SK-N-SH (cell line): Measurements from ENCODE around the gene SLC22A4. TPM values are rescaled to one million over a fixed set of nuclear protein-coding genes. Genes with fewer than 3 reads are reported as not detected.

Source experiments
- CTCF ChIA-PET: fragments of 300-600, 350-600 bp; formaldehyde crosslinking; extraction: SDS; loops from one replicate; lab custom pipeline; 2021; lab: Yijun Ruan, JAX
- POLR2A ChIA-PET: fragments of 350-600 bp; sonication (Branson Sonifier 250); formaldehyde crosslinking; extraction: SDS; loops from one replicate; lab custom pipeline; 2020; ENCODE audit warnings: antibody characterized with exemption, inconsistent platforms; lab: Yijun Ruan, JAX
- DNase-seq: peaks from one replicate; pipeline ENCODE4 v3.0.0; 2012
- H2AFZ ChIP-seq: fragments of 200-600 bp; sonication (generic); 2 replicates; pipeline ENCODE4 v1.8.1; 2016; ENCODE audit warnings: antibody characterized with exemption, mild to moderate bottlenecking, low read depth
- H3F3A ChIP-seq: fragments of 200-600 bp; sonication (generic); replicated peaks from 2 replicates; pipeline ENCODE3; 2016; ENCODE audit warnings: antibody characterized with exemption, mild to moderate bottlenecking; ENCODE audit not compliant: insufficient read depth
- H3K27ac ChIP-seq, 2 experiments: fragments of 200-500 bp in 1 of 2; fragments of 200-600 bp in 1 of 2; sonication (Bioruptor generic) in 1 of 2; sonication (generic), shearing (Covaris generic) in 1 of 2; 2 replicates each; pipeline versions ENCODE4 v1.5.1 to v1.6.1; 2014 to 2016; ENCODE audit warnings: low read depth in 2 of 2, inconsistent platforms in 1 of 2, low read length in 1 of 2, mild to moderate bottlenecking in 1 of 2, mixed read lengths in 1 of 2
- H3K27me3 ChIP-seq: fragments of 200-600 bp; sonication (generic), shearing (Covaris generic); 2 replicates; pipeline ENCODE4 v1.6.1; 2016; ENCODE audit warnings: mixed run types; ENCODE audit not compliant: insufficient read depth
- H3K36me3 ChIP-seq, 2 experiments: fragments of 200-500 bp in 1 of 2; fragments of 200-600 bp in 1 of 2; sonication (Bioruptor generic) in 1 of 2; sonication (generic) in 1 of 2; replicated peaks in 1 of 2; 2 replicates each; pipeline versions ENCODE3 to v1.5.1; 2014 to 2016; ENCODE audit warnings: low read length in 1 of 2, mild to moderate bottlenecking in 1 of 2; ENCODE audit not compliant: insufficient read depth in 2 of 2, control insufficient read depth in 1 of 2
- H3K4me1 ChIP-seq, 2 experiments: fragments of 200-500 bp in 1 of 2; fragments of 200-600 bp in 1 of 2; sonication (Bioruptor generic) in 1 of 2; sonication (generic), shearing (Covaris generic) in 1 of 2; 2 replicates each; pipeline versions ENCODE4 v1.5.1 to v1.6.1; 2014 to 2016; ENCODE audit warnings: low read depth in 1 of 2, low read length in 1 of 2, mixed run types in 1 of 2; ENCODE audit not compliant: insufficient read depth in 2 of 2, control insufficient read depth in 1 of 2
- H3K4me2 ChIP-seq: fragments of 200-600 bp; sonication (generic), shearing (Covaris generic); 2 replicates; pipeline ENCODE4 v1.6.1; 2017; ENCODE audit warnings: mixed run types
- H3K4me3 ChIP-seq, 2 experiments: fragments of 200-500 bp in 1 of 2; fragments of 200-600 bp in 1 of 2; sonication (Bioruptor generic) in 1 of 2; sonication (generic), shearing (Covaris generic) in 1 of 2; 2 replicates each; pipeline versions ENCODE4 v1.5.1 to v1.8.1; 2014 to 2016; ENCODE audit warnings: low read depth in 2 of 2, inconsistent platforms in 1 of 2, low read length in 1 of 2, mild to moderate bottlenecking in 1 of 2, mixed read lengths in 1 of 2, moderate library complexity in 1 of 2
- H3K79me2 ChIP-seq: fragments of 200-600 bp; sonication (generic); 2 replicates; pipeline ENCODE4 v1.8.1; 2017; ENCODE audit warnings: mild to moderate bottlenecking; ENCODE audit not compliant: insufficient read depth
- H3K9ac ChIP-seq: fragments of 200-600 bp; sonication (generic); 2 replicates; pipeline ENCODE4 v1.6.1; 2017; ENCODE audit warnings: mixed run types
- H3K9me2 ChIP-seq: fragments of 200-600 bp; sonication (generic); 2 replicates; pipeline ENCODE4 v1.6.1; 2017; ENCODE audit warnings: mixed run types
- H3K9me3 ChIP-seq: fragments of 200-600 bp; sonication (generic); 2 replicates; pipeline ENCODE4 v1.6.1; 2017; ENCODE audit warnings: mixed run types, mild to moderate bottlenecking, moderate library complexity
- H4K20me1 ChIP-seq: fragments of 200-600 bp; sonication (generic); 2 replicates; pipeline ENCODE4 v1.6.1; 2017; ENCODE audit warnings: mild to moderate bottlenecking, mixed run types; ENCODE audit not compliant: insufficient read depth
- CHD2 ChIP-seq: fragments of 150-350 bp; IDR thresholded peaks from 2 replicates; pipeline ENCODE4 v1.6.1; 2018; ENCODE audit warnings: low read length; ENCODE audit not compliant: partially characterized antibody
- ELF1 ChIP-seq: IDR thresholded peaks from 2 replicates; pipeline ENCODE4 v1.4.0; 2012
- EP300 ChIP-seq, 2 experiments: IDR thresholded peaks; 2 replicates each; pipeline versions ENCODE4 v1.4.0 to v1.6.1; 2012; ENCODE audit warnings: borderline replicate concordance in 1 of 2, low read depth in 1 of 2, low read length in 1 of 2
- FOSL2 ChIP-seq: IDR thresholded peaks from 2 replicates; pipeline ENCODE4 v1.4.0; 2012; ENCODE audit warnings: low read depth, mild to moderate bottlenecking, moderate library complexity, borderline replicate concordance
- FOXJ3 ChIP-seq: sonication (generic); formaldehyde crosslinking; IDR thresholded peaks from 2 replicates; pipeline ENCODE4 v1.5.1; 2020; ENCODE audit warnings: mild to moderate bottlenecking, missing genetic modification reagents
- FOXM1 ChIP-seq: IDR thresholded peaks from 2 replicates; pipeline ENCODE4 v1.4.0; 2012; ENCODE audit warnings: low read depth, mild to moderate bottlenecking
- GATA2 ChIP-seq: sonication (generic); formaldehyde crosslinking; IDR thresholded peaks from 2 replicates; pipeline ENCODE4 v1.5.0; 2020; ENCODE audit warnings: mild to moderate bottlenecking, missing genetic modification reagents
- JUND ChIP-seq: IDR thresholded peaks from 2 replicates; pipeline ENCODE4 v1.4.0; 2012
- MXI1 ChIP-seq: IDR thresholded peaks from 2 replicates; pipeline ENCODE4 v1.6.1; 2012; ENCODE audit warnings: mild to moderate bottlenecking, low read depth, low read length, improper control_type of control experiment
- NFIC ChIP-seq: IDR thresholded peaks from 2 replicates; pipeline ENCODE4 v1.4.0; 2012; ENCODE audit warnings: borderline replicate concordance
- POLR2AphosphoS5 ChIP-seq: IDR thresholded peaks from 2 replicates; pipeline ENCODE4 v1.6.1; 2012; ENCODE audit warnings: low read depth, low read length
- RCOR1 ChIP-seq: fragments of 150-350 bp; IDR thresholded peaks from 2 replicates; pipeline ENCODE4 v1.6.1; 2017; ENCODE audit warnings: antibody characterized with exemption, low read length
- RXRA ChIP-seq: IDR thresholded peaks from 2 replicates; pipeline ENCODE4 v1.4.0; 2012; ENCODE audit warnings: low read depth, mild to moderate bottlenecking, borderline replicate concordance
- SIN3A ChIP-seq: IDR thresholded peaks from 2 replicates; pipeline ENCODE4 v1.6.1; 2012; ENCODE audit warnings: low read depth, mild to moderate bottlenecking, low read length, moderate library complexity, borderline replicate concordance
- SMC3 ChIP-seq: IDR thresholded peaks from 2 replicates; pipeline ENCODE4 v1.6.1; 2012; ENCODE audit warnings: low read depth, low read length, improper control_type of control experiment
- TAF1 ChIP-seq: IDR thresholded peaks from 2 replicates; pipeline ENCODE4 v1.6.1; 2012; ENCODE audit warnings: low read depth, mild to moderate bottlenecking, low read length, moderate library complexity, borderline replicate concordance
- TCF12 ChIP-seq: IDR thresholded peaks from 2 replicates; pipeline ENCODE4 v1.4.0; 2012
- TEAD4 ChIP-seq: IDR thresholded peaks from 2 replicates; pipeline ENCODE4 v1.4.0; 2012; ENCODE audit warnings: mild to moderate bottlenecking, borderline replicate concordance; ENCODE audit not compliant: insufficient read depth
- USF2 ChIP-seq: fragments of 150-350 bp; IDR thresholded peaks from 2 replicates; pipeline ENCODE4 v1.6.1; 2017; ENCODE audit warnings: antibody characterized with exemption, low read length, low read depth, borderline replicate concordance
- YY1 ChIP-seq: IDR thresholded peaks from 2 replicates; pipeline ENCODE4 v1.4.0; 2012; ENCODE audit warnings: low read depth, mild to moderate bottlenecking
- WGBS: methylation state at CpG from one replicate; pipeline ENCODE4 v1.1.6; 2017; ENCODE audit warnings: low lambda C conversion rate; 5-methylcytosine and 5-hydroxymethylcytosine counted together
- polyA plus RNA-seq, 3 experiments: library from polyadenylated mRNA; depleted of rRNA; stranded (reverse); fragments of >200 nt; gene quantifications; 2 replicates each; pipeline ENCODE4 v1.2.3, GENCODE V29; 2012
- TF ChIP-seq, protein P1 (sequence below): fragments of 200-600 bp; sonication (generic); IDR thresholded peaks from 2 replicates; pipeline ENCODE4 v1.6.1; 2017; ENCODE audit warnings: antibody characterized with exemption, mild to moderate bottlenecking, moderate library complexity
- TF ChIP-seq, protein P2 (sequence below): IDR thresholded peaks from 2 replicates; pipeline ENCODE4 v1.4.0; 2012; ENCODE audit warnings: low read depth
- TF ChIP-seq, protein P3 (sequence below): fragments of 150-350 bp; IDR thresholded peaks from 2 replicates; pipeline ENCODE4 v1.6.1; 2016; ENCODE audit warnings: mild to moderate bottlenecking, low read depth, low read length

SLC22A4 gene
- polyA plus RNA-seq, 1 of the 3 experiments (the other 2 are of a cell fraction) = 3.3 TPM

GRCh38 chr5:132267931-132268768 is 26.0 kb upstream of the SLC22A4 start (continued):
- TF ChIP-seq USF2 (no peak), JUND (no peak), YY1 (no peak), TCF12 (no peak), FOXM1 (no peak), ELF1 (no peak)
- TF ChIP-seq, protein P1, sequence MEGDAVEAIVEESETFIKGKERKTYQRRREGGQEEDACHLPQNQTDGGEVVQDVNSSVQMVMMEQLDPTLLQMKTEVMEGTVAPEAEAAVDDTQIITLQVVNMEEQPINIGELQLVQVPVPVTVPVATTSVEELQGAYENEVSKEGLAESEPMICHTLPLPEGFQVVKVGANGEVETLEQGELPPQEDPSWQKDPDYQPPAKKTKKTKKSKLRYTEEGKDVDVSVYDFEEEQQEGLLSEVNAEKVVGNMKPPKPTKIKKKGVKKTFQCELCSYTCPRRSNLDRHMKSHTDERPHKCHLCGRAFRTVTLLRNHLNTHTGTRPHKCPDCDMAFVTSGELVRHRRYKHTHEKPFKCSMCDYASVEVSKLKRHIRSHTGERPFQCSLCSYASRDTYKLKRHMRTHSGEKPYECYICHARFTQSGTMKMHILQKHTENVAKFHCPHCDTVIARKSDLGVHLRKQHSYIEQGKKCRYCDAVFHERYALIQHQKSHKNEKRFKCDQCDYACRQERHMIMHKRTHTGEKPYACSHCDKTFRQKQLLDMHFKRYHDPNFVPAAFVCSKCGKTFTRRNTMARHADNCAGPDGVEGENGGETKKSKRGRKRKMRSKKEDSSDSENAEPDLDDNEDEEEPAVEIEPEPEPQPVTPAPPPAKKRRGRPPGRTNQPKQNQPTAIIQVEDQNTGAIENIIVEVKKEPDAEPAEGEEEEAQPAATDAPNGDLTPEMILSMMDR = no peak
- TF ChIP-seq, all 33 proteins: peak for 0

GRCh38 chr5:132268769-132269551 is 25.2 kb upstream of the SLC22A4 start:
- Histone ChIP-seq H3K4me2 (peak overlapping the region; percentile 42; the same call in 1 of the 2 replicates), H3K4me1 (peaks cover 34 to 65% of the 10 kb centered on the region in 2 experiments), H3K36me3 (peaks cover 6 to 29% of the 10 kb centered on the region in 2 experiments), H3K9ac (0 out of 2 replicates have a peak overlapping the region, but pooled peaks have one; percentile 20), H2AFZ (no peak overlapping the region), H3K27me3 (no peaks in the 10 kb centered on the region), H3K4me3 (no peak overlapping the region), H3F3A (peaks cover 8% of the 10 kb centered on the region), H3K79me2 (no peaks in the 10 kb centered on the region), H3K9me3 (no peaks in the 10 kb centered on the region), H3K27ac (peak overlapping the region; percentile 66 to 91), H4K20me1 (no peaks in the 10 kb centered on the region), H3K9me2 (no peaks in the 10 kb centered on the region)
- DNase-seq = peak; percentile 87
- WGBS = 22% methylated on average over 5 of the region's 8 CpGs
- ChIA-PET CTCF (interaction anchor here (0.8 to 3.3 kb wide), 4 partner anchors 11 to 142 kb away, joined by 3 to 16 read pairs (median 5); no protein-coding TSS in a partner anchor), POLR2A (interaction anchor here (0.7 to 1.8 kb wide), 3 partner anchors 10 to 221 kb away, joined by 3 to 10 read pairs (median 3); partner anchors contain the start of gene SLC22A4)
- TF ChIP-seq FOSL2 (peak; percentile 51), TCF12 (peak; percentile 95), RCOR1 (peak; percentile 43; the same call in 1 of the 2 replicates), FOXJ3 (CRISPR knock-in tag) (0 out of 2 replicates have a peak, but pooled peaks have one; percentile 21), EP300 (IDR thresholded peaks at IDR 0.05; ENCODE audit: borderline replicate concordance in 1 of 2, low read depth in 1 of 2, low read length in 1 of 2) (peak; percentile 37 to 48; a peak in 3 of 4 replicates), CHD2 (peak; percentile 94), RXRA (peak; percentile 23; the same call in 1 of the 2 replicates), TEAD4 (peak; percentile 24; the same call in 1 of the 2 replicates), SMC3 (no peak), SIN3A (peak; percentile 73; the same call in 1 of the 2 replicates), USF2 (no peak), NFIC (no peak), POLR2AphosphoS5 (0 out of 2 replicates have a peak, but pooled peaks have one; percentile 35), MXI1 (peak; percentile 96), TAF1 (no peak), GATA2 (no peak)
- TF ChIP-seq, protein P2, sequence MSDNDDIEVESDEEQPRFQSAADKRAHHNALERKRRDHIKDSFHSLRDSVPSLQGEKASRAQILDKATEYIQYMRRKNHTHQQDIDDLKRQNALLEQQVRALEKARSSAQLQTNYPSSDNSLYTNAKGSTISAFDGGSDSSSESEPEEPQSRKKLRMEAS = peak; percentile 95
- TF ChIP-seq, protein P3, sequence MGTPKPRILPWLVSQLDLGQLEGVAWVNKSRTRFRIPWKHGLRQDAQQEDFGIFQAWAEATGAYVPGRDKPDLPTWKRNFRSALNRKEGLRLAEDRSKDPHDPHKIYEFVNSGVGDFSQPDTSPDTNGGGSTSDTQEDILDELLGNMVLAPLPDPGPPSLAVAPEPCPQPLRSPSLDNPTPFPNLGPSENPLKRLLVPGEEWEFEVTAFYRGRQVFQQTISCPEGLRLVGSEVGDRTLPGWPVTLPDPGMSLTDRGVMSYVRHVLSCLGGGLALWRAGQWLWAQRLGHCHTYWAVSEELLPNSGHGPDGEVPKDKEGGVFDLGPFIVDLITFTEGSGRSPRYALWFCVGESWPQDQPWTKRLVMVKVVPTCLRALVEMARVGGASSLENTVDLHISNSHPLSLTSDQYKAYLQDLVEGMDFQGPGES = no peak
